Loucy (cell line): ENCODE data around the gene RPL13.
A peak's percentile ranks its signal among the peaks of the same experiment; 100 is the strongest.

Experiments used
- H2AFZ ChIP-seq: fragments of 200-600 bp; sonication (generic); 2 replicates; pipeline ENCODE4 v1.6.0; 2016; ENCODE audit warnings: antibody characterized with exemption, mild to moderate bottlenecking, low read length, moderate library complexity
- H3F3A ChIP-seq: fragments of 200-600 bp; 2 replicates; pipeline ENCODE4 v1.6.0; 2016; ENCODE audit warnings: antibody characterized with exemption, low read depth, mild to moderate bottlenecking
- H3K27me3 ChIP-seq: fragments of 200-600 bp; sonication (generic); 2 replicates; pipeline ENCODE4 v1.6.1; 2014; ENCODE audit warnings: low read length, mild to moderate bottlenecking; ENCODE audit not compliant: insufficient read depth, poor library complexity, severe bottlenecking
- H3K36me3 ChIP-seq: fragments of 200-600 bp; sonication (generic); 2 replicates; pipeline ENCODE4 v1.6.1; 2016; ENCODE audit warnings: low read length; ENCODE audit not compliant: insufficient read depth
- H3K4me1 ChIP-seq: fragments of 200-600 bp; sonication (generic); 2 replicates; pipeline ENCODE4 v1.5.1; 2014; ENCODE audit warnings: low read length, mild to moderate bottlenecking; ENCODE audit not compliant: insufficient read depth, poor library complexity, severe bottlenecking
- H3K4me2 ChIP-seq: fragments of 200-600 bp; sonication (generic); 2 replicates; pipeline ENCODE4 v1.6.0; 2014; ENCODE audit warnings: antibody characterized with exemption, low read length, low read depth, mild to moderate bottlenecking; ENCODE audit not compliant: poor library complexity, severe bottlenecking
- H3K4me3 ChIP-seq: fragments of 200-600 bp; sonication (generic); 2 replicates; pipeline ENCODE4 v1.5.1; 2014; ENCODE audit warnings: low read length, mild to moderate bottlenecking, mixed read lengths; ENCODE audit not compliant: poor library complexity, severe bottlenecking
- H3K79me2 ChIP-seq: fragments of 200-600 bp; sonication (generic); 2 replicates; pipeline ENCODE4 v1.6.1; 2014; ENCODE audit warnings: low read length; ENCODE audit not compliant: insufficient read depth
- H3K9ac ChIP-seq: fragments of 200-600 bp; sonication (generic); 2 replicates; pipeline ENCODE4 v1.6.0; 2014; ENCODE audit warnings: mild to moderate bottlenecking, low read depth, low read length, moderate library complexity; ENCODE audit not compliant: poor library complexity, severe bottlenecking
- H3K9me2 ChIP-seq: fragments of 200-600 bp; sonication (generic); replicated peaks from 2 replicates; pipeline ENCODE4 v1.6.1; 2016; ENCODE audit warnings: low read depth, low read length, mixed read lengths
- H3K9me3 ChIP-seq: fragments of 200-600 bp; sonication (generic); 2 replicates; pipeline ENCODE4 v1.6.1; 2014; ENCODE audit warnings: mild to moderate bottlenecking, antibody characterized with exemption, low read length, low read depth; ENCODE audit not compliant: insufficient read depth
- H4K20me1 ChIP-seq: fragments of 200-600 bp; sonication (generic); 2 replicates; pipeline ENCODE4 v1.6.0; 2014; ENCODE audit warnings: antibody characterized with exemption, low read length, mild to moderate bottlenecking; ENCODE audit not compliant: insufficient read depth, poor library complexity, severe bottlenecking
- CTCF ChIP-seq: fragments of 200-600 bp; sonication (generic); conservative IDR thresholded peaks from 2 replicates; pipeline ENCODE4 v1.5.1; 2014; ENCODE audit warnings: mild to moderate bottlenecking, antibody characterized with exemption, low read length
- EZH2phosphoT487 ChIP-seq: fragments of 200-600 bp; IDR thresholded peaks from 2 replicates; pipeline ENCODE4 v1.6.1; 2018; ENCODE audit warnings: antibody characterized with exemption, mild to moderate bottlenecking, moderate library complexity, borderline replicate concordance

RPL13 gene

GRCh38 chr16:89563639-89564392, 3.3 kb downstream of the RPL13 start:
- Histone ChIP-seq H3K9me2 (no peaks in the 10 kb centered on the region), H3K4me3 (no peak overlapping the region), H3K4me2 (peak overlapping the region; percentile 95), H3F3A (no peaks in the 10 kb centered on the region), H2AFZ (no peak overlapping the region), H4K20me1 (peaks cover 55% of the 10 kb centered on the region), H3K4me1 (peaks cover 8% of the 10 kb centered on the region), H3K36me3 (peaks cover 33% of the 10 kb centered on the region; the same call in 1 of the 2 replicates), H3K9me3 (no peaks in the 10 kb centered on the region), H3K79me2 (peaks cover 53% of the 10 kb centered on the region), H3K27me3 (peaks cover 11% of the 10 kb centered on the region), H3K9ac (no peak overlapping the region)
- TF ChIP-seq CTCF: no peak
- no peak for TF ChIP-seq EZH2phosphoT487

GRCh38 chr16:89564476-89565255, 4.2 kb downstream of the RPL13 start:
- Histone ChIP-seq H3K27me3 (peaks cover 11% of the 10 kb centered on the region), H4K20me1 (peaks cover 55% of the 10 kb centered on the region), H3K9me3 (no peaks in the 10 kb centered on the region), H3K4me1 (peaks cover 8% of the 10 kb centered on the region), H3K9ac (no peak overlapping the region), H3K4me3 (no peak overlapping the region), H3K9me2 (no peaks in the 10 kb centered on the region), H3F3A (no peaks in the 10 kb centered on the region), H2AFZ (no peak overlapping the region), H3K79me2 (peaks cover 53% of the 10 kb centered on the region), H3K4me2 (peak overlapping the region; percentile 95), H3K36me3 (peaks cover 33% of the 10 kb centered on the region; the same call in 1 of the 2 replicates)
- TF ChIP-seq EZH2phosphoT487 (no peak), CTCF (no peak)

GRCh38 chr16:89565256-89565505, 4.7 kb downstream of the RPL13 start:
- Histone ChIP-seq H3K4me2 (no peak overlapping the region), H3K9me2 (no peaks in the 10 kb centered on the region), H3K27me3 (peaks cover 11% of the 10 kb centered on the region), H3K36me3 (peaks cover 33% of the 10 kb centered on the region; the same call in 1 of the 2 replicates), H3K4me1 (peaks cover 8% of the 10 kb centered on the region), H2AFZ (no peak overlapping the region), H3K79me2 (peaks cover 53% of the 10 kb centered on the region), H3K9ac (no peak overlapping the region), H3K4me3 (no peak overlapping the region), H3F3A (no peaks in the 10 kb centered on the region), H3K9me3 (no peaks in the 10 kb centered on the region), H4K20me1 (peaks cover 55% of the 10 kb centered on the region)
- TF ChIP-seq CTCF (no peak), EZH2phosphoT487 (no peak)
